ENCODE measurements around the gene NDUFAF2.

DNA sequence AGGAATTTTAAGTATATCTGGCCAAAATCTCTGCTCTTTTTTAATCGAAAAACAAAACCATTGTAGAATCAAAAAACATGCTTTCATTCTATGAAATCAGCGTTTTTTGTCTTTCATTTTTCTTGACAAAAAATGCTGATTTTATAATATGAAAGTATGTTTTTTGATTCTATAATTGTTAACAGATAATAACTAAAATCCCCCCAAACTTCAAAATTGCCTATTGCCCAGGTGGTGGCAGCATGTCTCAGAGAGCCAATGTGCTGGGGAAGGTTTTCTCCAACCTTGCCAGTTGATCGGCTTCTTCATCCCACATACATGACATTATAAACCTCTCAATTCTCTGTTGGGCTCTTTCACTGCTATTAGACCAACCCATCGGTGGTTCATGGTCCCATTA lies 222.4 kb downstream of the NDUFAF2 start:
- no peak for TF ChIP-seq POLR2A (IDR thresholded peaks at IDR 0.05)
- TF ChIP-seq, protein P1, sequence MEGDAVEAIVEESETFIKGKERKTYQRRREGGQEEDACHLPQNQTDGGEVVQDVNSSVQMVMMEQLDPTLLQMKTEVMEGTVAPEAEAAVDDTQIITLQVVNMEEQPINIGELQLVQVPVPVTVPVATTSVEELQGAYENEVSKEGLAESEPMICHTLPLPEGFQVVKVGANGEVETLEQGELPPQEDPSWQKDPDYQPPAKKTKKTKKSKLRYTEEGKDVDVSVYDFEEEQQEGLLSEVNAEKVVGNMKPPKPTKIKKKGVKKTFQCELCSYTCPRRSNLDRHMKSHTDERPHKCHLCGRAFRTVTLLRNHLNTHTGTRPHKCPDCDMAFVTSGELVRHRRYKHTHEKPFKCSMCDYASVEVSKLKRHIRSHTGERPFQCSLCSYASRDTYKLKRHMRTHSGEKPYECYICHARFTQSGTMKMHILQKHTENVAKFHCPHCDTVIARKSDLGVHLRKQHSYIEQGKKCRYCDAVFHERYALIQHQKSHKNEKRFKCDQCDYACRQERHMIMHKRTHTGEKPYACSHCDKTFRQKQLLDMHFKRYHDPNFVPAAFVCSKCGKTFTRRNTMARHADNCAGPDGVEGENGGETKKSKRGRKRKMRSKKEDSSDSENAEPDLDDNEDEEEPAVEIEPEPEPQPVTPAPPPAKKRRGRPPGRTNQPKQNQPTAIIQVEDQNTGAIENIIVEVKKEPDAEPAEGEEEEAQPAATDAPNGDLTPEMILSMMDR (IDR thresholded peaks at IDR 0.05): peak in 5 of 6 experiments; percentile 15 to 39 (median 21)

All from esophagus squamous epithelium (tissue), 4 donors.